Occipital lobe (tissue), 2 donors: Measurements from ENCODE around the gene MAP2. TPM values are rescaled to one million over a fixed set of nuclear protein-coding genes. Genes with fewer than 3 reads are reported as not detected.

Experiments
- DNase-seq: peaks from one replicate; lab custom pipeline; 2025; lab: John Stamatoyannopoulos, UW
- total RNA-seq: library from RNA; depleted of rRNA; stranded (reverse); fragments of >200 nt; gene quantifications from one replicate; pipeline ENCODE4 v1.2.3, GENCODE V29; 2014

Gene MAP2
- total RNA-seq, 1 donor from 2014 or later: 681 TPM

- DNase-seq: no peak
Observed at GRCh38 chr2:209644842-209645241, 221.0 kb downstream of the MAP2 start.

- DNase-seq: no peak
Observed at GRCh38 chr2:209648714-209649113, 224.9 kb downstream of the MAP2 start.

DNA sequence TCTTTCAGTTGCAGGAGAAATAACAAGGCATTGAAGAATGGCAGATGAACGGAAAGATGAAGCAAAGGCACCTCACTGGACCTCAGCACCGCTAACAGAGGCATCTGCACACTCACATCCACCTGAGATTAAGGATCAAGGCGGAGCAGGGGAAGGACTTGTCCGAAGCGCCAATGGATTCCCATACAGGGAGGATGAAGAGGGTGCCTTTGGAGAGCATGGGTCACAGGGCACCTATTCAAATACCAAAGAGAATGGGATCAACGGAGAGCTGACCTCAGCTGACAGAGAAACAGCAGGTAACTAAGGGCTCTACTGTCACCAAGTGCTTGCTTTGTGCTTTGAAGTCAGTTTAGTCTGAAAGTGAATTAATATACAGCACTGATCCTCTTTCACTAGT, 229.3 kb downstream of the MAP2 start:
- DNase-seq: no peak

DNA sequence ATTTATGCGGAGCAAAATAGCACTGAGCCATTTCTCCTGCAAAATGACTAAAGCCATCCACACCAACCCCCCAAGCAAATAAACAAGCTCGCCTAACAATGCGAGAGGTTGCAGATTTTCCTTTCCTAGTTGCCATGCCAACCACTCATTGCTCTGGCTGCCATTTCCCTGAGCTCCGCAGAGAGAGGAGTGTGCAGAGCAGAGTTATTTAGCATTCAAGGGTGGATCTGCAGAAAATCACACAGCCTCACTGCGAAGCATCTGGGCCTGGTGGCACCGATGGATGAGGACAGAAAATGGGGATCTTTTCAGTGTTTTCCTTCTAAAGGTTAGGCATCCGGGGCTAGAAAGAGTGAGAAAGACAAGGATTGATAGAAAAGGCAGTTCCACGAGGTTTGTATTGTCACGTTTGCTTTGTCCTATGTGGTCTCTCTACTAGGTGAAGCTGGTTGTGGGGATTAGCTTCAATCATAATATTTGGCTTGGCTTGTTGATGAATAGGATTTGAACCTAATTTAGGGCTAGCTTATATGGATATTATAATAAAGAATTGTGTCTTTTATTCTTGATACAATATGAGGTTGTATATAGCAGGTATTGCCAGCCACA, 237.5 kb downstream of the MAP2 start:
- DNase-seq: peak; percentile 73

- no peak for DNase-seq
Observed at GRCh38 chr2:209662021-209662420, 238.2 kb downstream of the MAP2 start.

DNA sequence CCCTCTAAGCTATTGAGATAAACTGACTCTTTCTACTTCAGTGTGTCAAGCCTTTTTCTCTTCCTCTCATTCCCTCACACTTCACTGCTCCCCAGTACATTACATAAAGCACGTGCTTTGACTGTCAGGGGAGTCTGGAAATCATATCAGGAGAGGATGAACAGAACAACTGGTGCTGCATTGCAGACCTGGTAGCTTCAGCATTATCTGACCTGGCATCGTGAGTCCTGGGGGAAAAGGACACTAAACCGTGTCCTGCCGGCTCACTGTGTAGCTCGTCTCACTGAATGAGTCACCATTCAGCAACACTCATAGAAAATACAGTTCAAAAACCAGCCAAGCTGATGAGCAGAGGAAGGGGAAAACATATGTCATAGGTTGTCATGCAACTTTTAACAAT, 239.3 kb downstream of the MAP2 start:
- DNase-seq: peak; percentile 19

- no peak for DNase-seq
Observed at GRCh38 chr2:209663656-209664055, 239.8 kb downstream of the MAP2 start.

DNA sequence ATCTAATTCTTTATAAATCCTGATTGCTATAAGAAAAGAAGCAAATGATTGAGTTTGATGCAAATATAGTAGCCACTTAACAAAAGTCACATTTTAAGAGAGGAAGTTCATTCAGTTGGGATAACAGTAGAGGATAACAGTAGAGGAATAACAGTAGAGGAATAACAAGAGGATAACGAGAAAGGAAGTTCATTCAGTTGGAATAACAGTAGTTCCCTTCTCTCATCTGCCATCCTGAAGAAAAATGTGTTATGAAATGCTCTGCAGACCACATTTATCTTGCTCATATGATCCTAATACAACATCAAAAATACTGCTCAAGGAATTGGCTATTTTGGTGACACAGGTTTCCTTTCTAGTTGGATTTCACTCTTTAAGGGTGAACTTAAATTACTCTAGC, 242.4 kb downstream of the MAP2 start:
- no peak for DNase-seq

DNA sequence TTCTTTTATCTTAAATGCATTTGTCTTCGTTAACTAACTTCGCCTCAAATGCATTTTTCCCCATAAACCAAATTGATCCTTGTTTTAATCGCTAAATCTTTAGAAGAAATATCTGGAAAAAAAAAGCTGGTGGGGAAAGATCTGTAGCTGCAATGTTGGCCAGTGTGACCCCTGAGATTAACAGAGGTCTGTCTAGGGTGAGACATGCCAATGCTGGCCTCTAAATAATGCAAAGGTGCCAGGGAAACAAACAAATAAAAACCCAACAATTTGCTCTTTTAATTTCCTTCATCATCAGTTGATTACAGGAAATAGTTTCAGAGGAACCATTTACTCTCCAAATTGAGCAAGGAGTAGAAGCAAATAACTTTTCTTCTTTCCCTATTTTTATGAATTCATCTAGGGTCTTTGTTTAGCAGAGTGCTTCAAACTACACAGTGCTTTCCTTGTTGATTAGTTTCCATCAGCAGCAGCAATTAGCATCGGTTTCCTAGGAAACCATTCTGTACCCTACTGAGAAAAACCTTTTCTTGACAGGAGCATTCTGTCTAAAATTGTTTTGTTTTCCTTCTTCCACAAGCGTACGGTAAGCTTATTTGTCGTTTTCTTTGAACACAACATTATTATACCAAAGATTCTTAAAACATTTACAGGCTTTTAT, 247.3 kb downstream of the MAP2 start:
- DNase-seq: no peak

DNA sequence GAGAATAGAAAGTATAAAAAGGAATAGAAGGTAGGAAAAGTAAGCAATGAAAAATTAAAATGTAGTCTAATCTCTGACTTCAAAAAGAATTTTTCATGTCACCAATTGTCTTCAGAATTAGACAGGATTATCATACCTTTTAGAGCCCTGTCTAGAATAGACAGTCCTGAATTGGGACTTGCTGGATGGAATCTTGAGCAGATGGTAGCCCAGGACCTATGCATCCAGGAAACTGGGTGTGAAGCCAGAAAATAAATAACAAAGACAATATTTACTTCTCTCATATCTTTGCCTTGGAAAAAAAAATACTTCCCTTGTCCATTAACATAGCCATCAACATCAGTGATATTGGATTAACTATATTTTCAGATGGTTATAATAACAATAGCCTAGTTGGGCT, 250.0 kb downstream of the MAP2 start:
- no peak for DNase-seq

DNA sequence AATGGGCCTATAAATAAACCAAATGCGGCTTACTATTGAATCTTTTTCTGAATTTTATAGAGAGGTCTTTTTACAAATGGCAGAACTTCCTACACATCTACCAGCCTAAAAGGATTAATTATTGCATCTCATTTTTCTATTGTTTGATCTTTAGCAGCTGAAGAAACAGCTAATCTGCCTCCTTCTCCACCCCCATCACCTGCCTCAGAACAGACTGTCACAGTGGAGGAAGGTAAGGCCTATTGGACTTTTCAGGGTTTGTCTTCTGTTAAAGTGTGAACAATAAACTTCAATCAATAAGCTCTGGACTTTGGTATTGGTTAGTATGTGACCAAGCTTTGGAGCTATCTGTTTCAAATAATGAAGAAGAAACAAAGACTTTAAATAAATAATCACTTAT, 256.7 kb downstream of the MAP2 start:
- DNase-seq: no peak

- DNase-seq: no peak
Observed at GRCh38 chr2:209681201-209681735, 257.4 kb downstream of the MAP2 start.

DNA sequence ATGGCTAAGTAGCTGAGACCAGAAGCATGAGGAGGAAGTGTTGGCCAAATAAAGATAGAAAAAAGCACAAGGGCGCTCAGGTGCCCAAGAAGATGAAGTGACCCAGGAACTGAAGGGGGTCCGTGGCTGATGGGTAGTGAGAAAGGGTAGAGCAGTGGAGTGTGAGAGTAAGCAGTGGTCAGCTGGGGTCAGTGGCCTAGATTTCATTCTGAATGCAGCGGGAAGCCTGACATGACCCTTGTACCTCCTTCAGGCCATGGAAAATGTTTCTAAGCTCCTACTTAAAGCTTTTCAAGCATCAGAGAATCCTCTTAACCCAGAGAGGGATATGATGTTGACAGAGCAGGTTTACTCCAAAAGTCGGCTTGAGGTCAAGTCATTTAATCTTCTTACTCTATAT, 258.8 kb downstream of the MAP2 start:
- no peak for DNase-seq

GRCh38 chr2:209685340-209685739, 261.5 kb downstream of the MAP2 start:
- DNase-seq: no peak

DNA sequence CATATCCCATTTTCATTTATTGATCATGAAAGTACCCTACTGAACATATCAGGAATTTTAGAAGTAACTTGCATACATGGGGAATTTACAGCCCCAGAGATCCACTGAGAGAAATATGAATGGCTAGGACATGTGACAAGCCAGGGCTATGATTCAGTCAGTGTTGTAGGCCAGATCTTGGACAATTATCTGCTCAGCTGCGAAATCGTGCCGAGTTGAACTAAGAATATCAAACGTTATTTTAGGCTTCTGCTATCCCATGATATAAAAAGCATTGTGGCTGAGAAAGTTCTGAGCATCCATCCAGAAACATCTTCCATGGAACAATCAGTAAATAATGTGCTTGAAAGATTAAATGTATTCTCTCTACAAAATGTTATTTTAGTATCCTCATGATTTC, 262.1 kb downstream of the MAP2 start:
- peak; percentile 7 for DNase-seq

- DNase-seq: no peak
Observed at GRCh38 chr2:209686448-209686847, 262.6 kb downstream of the MAP2 start.

DNA sequence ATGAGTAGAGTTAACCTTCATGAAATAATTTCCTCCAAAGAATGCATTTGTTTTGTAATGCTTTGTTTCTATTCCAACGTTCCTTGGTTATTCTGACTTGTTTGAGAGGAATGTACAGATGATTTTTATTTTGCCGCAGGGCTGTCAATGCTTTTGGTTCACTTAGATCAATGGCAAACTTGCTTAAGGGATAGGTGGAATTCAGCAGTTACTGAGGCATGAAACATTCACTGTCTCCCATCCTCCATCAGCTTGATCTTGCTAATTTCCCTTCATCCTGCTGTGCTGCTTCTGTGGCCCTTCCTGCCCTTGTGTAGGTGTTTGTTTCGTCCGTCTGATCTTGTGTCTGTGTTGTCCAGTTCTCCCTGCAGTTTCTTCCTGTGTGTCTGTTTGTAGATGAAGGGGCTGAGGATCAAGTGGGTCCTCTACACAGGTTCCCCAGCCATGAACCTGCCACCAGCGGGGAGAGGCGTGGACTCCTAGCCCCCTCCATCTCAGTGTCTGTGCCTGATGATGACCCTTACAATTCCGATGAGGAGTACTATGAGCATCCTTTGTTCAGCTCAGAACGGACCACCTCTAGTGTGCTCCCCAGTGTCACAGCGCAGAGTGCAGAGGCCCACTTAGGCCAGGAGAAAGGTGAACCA, 263.6 kb downstream of the MAP2 start:
- DNase-seq: no peak

- no peak for DNase-seq
Observed at GRCh38 chr2:209688385-209688784, 264.5 kb downstream of the MAP2 start.

- DNase-seq: no peak
Observed at GRCh38 chr2:209690029-209690754, 266.3 kb downstream of the MAP2 start.

DNA sequence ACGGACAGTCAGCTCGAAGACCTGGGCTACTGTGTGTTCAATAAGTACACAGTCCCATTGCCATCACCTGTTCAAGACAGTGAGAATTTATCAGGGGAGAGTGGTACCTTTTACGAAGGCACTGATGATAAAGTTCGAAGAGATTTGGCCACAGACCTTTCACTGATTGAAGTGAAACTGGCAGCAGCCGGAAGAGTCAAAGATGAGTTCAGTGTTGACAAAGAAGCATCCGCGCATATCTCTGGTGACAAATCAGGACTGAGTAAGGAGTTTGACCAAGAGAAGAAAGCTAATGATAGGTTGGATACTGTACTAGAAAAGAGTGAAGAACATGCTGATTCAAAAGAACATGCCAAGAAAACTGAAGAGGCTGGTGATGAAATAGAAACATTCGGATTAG, 270.9 kb downstream of the MAP2 start:
- DNase-seq: no peak

DNA sequence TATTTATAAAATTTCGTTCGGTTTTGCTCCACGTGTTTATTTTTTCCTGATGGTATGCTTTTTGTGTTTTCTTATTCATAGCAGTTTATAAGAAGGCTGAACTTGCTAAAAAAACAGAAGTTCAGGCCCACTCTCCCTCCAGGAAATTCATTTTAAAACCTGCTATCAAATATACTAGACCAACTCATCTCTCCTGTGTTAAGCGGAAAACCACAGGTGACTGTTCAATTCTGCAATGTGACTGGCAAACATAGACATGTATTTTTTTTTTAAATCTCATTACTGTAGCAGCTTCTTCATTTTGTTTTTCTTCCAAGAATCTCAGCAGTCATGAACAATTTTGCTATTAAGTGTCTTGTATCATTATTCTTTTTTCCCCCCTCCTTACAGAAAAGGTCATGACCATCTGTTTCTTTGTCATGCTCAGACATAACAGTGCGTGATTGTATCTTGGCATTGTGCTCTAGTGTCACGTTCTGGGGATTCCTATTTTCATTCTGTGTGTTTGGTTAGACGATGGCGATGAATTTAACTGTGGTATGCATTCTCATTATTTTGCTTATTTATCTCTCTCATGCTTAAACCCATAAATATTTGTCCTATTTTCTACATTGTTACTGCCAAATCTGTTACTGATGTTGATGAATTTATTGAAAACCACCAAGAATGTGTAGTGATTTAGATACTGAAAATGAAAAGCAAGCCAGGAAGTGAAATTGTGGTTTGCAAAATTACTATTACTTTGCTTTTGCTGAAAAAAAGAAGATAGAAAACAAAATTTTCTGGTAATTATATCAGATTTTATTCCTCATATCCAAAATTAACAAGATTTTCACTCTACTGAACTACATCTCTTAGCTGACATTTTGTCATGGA, 273.2 kb downstream of the MAP2 start:
- no peak for DNase-seq
